Memory B cell (primary cell): ENCODE data around the gene SLC25A1.

Experiments
- ATAC-seq: fragments of 150-1000 bp; cut with Tn5 transposase; 2 replicates; pipeline ENCODE4 v1.10.0; 2021; ENCODE audit warnings: low read depth, mild to moderate bottlenecking, moderate library complexity
- DNase-seq, 2 donors: peaks; one replicate each; pipeline ENCODE4 v3.0.0; 2022; ENCODE audit warnings: low spot score in 2 of 2
- H3K27ac Mint-ChIP-seq: one replicate; pipeline ENCODE4 v1.8.0; 2022; ENCODE audit warnings: mild to moderate bottlenecking, moderate library complexity, mixed read lengths
- H3K27me3 Mint-ChIP-seq: one replicate; pipeline ENCODE4 v1.8.0; 2022; ENCODE audit warnings: mixed read lengths
- H3K36me3 Mint-ChIP-seq: one replicate; pipeline ENCODE4 v1.8.0; 2022; ENCODE audit warnings: mild to moderate bottlenecking, mixed read lengths
- H3K4me1 Mint-ChIP-seq: one replicate; pipeline ENCODE4 v1.8.0; 2022; ENCODE audit warnings: mixed read lengths
- H3K4me3 Mint-ChIP-seq: one replicate; pipeline ENCODE4 v1.8.0; 2022; ENCODE audit warnings: mild to moderate bottlenecking, moderate library complexity, mixed read lengths
- H3K9me3 Mint-ChIP-seq: one replicate; pipeline ENCODE4 v1.8.0; 2022; ENCODE audit warnings: mixed read lengths

The SLC25A1 gene

GRCh38 chr22:19149047-19149883 lies 29.3 kb downstream of the SLC25A1 start:
- peak in 1 of 2 donors; percentile 38 for DNase-seq
- peaks cover 3% of the 10 kb centered on the region for H3K9me3 Mint-ChIP-seq

GRCh38 chr22:19148417-19149046 lies 30.0 kb downstream of the SLC25A1 start:
- H3K27ac Mint-ChIP-seq = no peak overlapping the region
- H3K4me1 Mint-ChIP-seq = peaks cover 13% of the 10 kb centered on the region
- H3K9me3 Mint-ChIP-seq = peaks cover 3% of the 10 kb centered on the region
- no peak overlapping the region for H3K4me3 Mint-ChIP-seq
- peaks cover 18% of the 10 kb centered on the region for H3K27me3 Mint-ChIP-seq
- ATAC-seq = no peak
- DNase-seq = no peak
- H3K36me3 Mint-ChIP-seq = peaks cover 5% of the 10 kb centered on the region

More at GRCh38 chr22:19149047-19149883, 29.3 kb downstream of the SLC25A1 start:
- Mint-ChIP-seq H3K4me3 (peak overlapping the region; percentile 28), H3K4me1 (peaks cover 8% of the 10 kb centered on the region), H3K27ac (no peak overlapping the region), H3K36me3 (peaks cover 5% of the 10 kb centered on the region), H3K27me3 (peaks cover 21% of the 10 kb centered on the region)
- peak; percentile 15 for ATAC-seq

- Mint-ChIP-seq H3K4me1 (peaks cover 15% of the 10 kb centered on the region), H3K27me3 (peaks cover 13% of the 10 kb centered on the region), H3K27ac (no peak overlapping the region), H3K36me3 (peaks cover 5% of the 10 kb centered on the region), H3K9me3 (peaks cover 3% of the 10 kb centered on the region), H3K4me3 (no peak overlapping the region)
- DNase-seq = no peak
- ATAC-seq = no peak
These were observed 31.2 kb downstream of the SLC25A1 start for GRCh38 chr22:19147195-19147780.

- H3K4me1 Mint-ChIP-seq = peaks cover 15% of the 10 kb centered on the region
- DNase-seq (no peak), ATAC-seq (no peak)
- no peaks in the 10 kb centered on the region for H3K9me3 Mint-ChIP-seq
- no peak overlapping the region for H3K4me3 Mint-ChIP-seq
- peaks cover 2% of the 10 kb centered on the region for H3K36me3 Mint-ChIP-seq
- peaks cover 7% of the 10 kb centered on the region for H3K27me3 Mint-ChIP-seq
- H3K27ac Mint-ChIP-seq = no peak overlapping the region
These were observed 32.1 kb downstream of the SLC25A1 start for GRCh38 chr22:19146215-19146968.

DNA sequence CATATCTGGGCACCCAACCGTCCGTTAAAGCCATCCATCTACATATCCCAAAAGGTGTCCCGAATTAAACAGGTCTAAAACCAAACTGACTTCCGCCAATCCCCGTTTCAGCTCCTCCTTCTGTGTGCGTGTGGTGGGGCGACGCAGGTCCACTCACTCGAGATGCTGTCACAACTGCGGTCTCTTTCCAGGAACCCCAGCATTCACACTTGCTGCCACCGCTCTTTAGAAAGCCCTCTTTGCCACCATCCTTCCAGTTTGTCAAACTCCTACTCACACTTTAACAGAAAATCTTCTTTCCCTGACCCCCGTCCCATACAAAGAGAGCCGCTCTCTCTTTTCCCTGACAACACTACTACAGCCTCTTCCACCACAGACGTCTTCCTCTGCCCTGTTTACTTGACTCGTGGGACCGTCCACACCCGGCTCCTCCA lies 34.6 kb downstream of the SLC25A1 start:
- ATAC-seq = peak; percentile 16
- Mint-ChIP-seq H3K4me1 (peaks cover 11% of the 10 kb centered on the region), H3K9me3 (no peaks in the 10 kb centered on the region), H3K36me3 (peaks cover 9% of the 10 kb centered on the region), H3K4me3 (peak overlapping the region; percentile 99), H3K27me3 (no peaks in the 10 kb centered on the region), H3K27ac (peak overlapping the region; percentile 99)
- no peak for DNase-seq

DNA sequence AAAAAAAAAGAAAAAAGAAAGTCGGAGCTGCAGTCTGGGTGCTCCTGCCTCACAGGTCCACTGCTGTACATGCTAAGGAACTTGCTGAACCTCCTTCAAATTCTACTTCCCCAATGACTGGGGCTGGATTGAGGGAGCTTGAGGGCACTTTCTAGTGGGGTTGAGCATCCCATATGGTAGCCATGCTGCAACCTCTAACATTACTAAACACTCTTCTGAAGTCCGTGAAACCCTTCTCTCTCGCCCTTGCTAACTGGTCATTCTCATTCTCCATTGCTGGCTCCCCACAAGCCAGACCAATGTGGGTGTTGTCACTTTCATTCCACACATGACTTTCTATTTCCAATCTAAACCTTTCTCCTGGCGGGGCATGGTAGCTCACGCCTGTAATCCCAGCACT lies 35.3 kb downstream of the SLC25A1 start:
- no peaks in the 10 kb centered on the region for H3K27me3 Mint-ChIP-seq
- peaks cover 9% of the 10 kb centered on the region for H3K36me3 Mint-ChIP-seq
- H3K4me1 Mint-ChIP-seq = peaks cover 11% of the 10 kb centered on the region
- no peak for DNase-seq
- ATAC-seq = no peak
- no peak overlapping the region for H3K27ac Mint-ChIP-seq
- H3K9me3 Mint-ChIP-seq = no peaks in the 10 kb centered on the region
- peak overlapping the region; percentile 37 for H3K4me3 Mint-ChIP-seq

DNA sequence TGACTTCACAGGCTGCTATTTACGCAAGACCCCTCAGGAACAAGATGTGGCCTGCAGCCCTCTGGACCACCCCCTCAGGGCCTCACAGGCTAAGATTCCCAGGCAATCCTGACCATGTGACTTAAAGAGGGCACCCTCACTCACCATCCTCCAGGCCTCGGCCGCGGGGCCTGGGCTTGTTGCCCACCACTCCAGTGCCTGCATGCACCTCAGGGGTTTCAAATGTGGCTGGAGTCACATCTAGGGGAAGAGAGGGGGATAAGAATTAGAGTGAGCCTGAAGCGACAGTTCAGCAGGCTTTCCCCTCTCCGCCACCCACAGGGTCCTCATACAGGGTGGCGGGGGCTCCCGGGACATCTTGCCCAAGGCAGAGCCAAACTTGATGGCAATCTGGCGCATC lies 36.1 kb downstream of the SLC25A1 start:
- ATAC-seq (no peak), DNase-seq (no peak)
- Mint-ChIP-seq H3K4me1 (peaks cover 11% of the 10 kb centered on the region), H3K36me3 (peaks cover 9% of the 10 kb centered on the region), H3K27ac (no peak overlapping the region), H3K9me3 (no peaks in the 10 kb centered on the region), H3K27me3 (no peaks in the 10 kb centered on the region), H3K4me3 (peak overlapping the region; percentile 41)

DNA sequence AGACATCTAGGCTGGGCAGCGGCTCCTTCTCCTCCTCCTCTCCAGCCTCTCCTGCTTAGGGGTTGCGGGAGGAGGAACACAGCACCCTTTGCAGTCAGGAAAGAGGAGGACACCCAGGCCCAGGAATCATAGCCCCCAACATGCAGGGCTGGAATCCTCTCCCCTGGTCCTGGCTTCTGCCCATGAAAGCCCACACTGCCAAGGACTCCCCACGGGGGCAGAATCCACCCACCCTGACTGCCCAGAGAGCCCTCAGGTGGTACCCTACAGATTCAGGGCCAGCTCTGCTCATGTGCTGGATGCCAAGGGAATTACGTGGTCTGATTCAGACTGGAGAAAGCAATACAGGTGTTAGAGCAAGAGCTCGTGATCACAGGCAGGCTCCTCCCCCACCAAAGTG lies 38.6 kb downstream of the SLC25A1 start:
- Mint-ChIP-seq H3K9me3 (no peaks in the 10 kb centered on the region), H3K36me3 (peaks cover 25% of the 10 kb centered on the region), H3K4me1 (peaks cover 11% of the 10 kb centered on the region)

DNA sequence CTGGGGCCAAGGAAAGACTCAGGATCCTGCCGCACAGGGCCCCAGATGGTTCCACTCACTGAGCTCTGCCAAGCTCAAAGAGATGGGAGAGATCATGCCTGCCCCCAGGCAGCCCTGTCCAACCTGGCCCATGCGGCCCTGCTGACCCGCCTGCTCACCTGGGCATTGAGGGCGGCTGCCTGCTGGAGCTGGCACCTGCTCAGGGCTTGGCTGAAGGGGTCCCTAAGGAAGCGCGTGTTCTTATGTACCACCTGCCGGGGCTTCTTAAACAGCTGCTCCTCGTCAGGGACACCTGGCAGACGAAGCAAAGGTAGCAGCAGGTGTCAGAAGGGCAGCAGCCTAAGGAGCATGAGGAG lies 39.6 kb downstream of the SLC25A1 start:
- H3K36me3 Mint-ChIP-seq = peaks cover 27% of the 10 kb centered on the region
- no peaks in the 10 kb centered on the region for H3K9me3 Mint-ChIP-seq
- peaks cover 7% of the 10 kb centered on the region for H3K4me1 Mint-ChIP-seq
- H3K4me3 Mint-ChIP-seq = no peak overlapping the region
- no peak overlapping the region for H3K27ac Mint-ChIP-seq
- no peak for ATAC-seq
- H3K27me3 Mint-ChIP-seq = no peaks in the 10 kb centered on the region
- no peak for DNase-seq

More for the DNA sequence above, 38.6 kb downstream of the SLC25A1 start:
- DNase-seq (no peak), ATAC-seq (no peak)
- H3K27ac Mint-ChIP-seq = no peak overlapping the region
- no peaks in the 10 kb centered on the region for H3K27me3 Mint-ChIP-seq
- H3K4me3 Mint-ChIP-seq = no peak overlapping the region

DNA sequence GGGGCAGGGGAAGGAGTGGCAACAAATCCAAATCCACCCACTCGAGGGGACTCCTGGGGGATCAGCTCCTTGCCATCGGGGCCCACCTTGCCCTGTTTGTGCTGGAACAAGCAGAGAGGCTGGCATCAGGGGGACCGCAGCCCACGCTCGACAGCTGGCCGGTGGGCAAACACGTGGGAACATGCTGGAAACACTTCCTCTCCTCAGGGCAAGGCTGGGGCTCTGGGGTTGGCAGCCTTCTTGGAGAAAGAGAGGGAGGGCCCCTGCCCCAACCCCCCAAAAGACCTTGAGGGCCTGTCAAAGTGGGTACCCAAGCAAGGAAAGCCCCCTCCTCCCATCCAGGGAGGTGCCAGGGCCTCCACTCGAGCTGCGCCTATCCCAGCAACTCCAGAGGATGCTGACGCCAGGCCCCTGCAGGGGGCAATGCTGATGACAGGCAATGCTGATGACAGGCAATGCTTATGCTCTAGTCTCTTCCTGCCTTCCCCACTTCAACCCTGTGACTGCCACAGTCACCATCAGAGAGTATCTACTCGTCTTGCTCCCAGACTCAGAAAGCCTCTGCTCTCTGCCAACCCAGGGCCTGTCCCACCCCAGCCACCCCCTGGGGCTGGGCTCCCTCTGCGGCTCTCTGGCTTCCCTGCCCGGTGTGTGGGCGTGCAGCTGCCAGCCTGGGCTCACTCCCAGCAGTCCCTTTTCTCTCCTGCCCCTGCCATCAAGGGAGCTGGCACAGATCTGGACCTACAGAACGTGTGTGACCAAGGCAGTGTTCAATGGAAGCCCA lies 40.1 kb downstream of the SLC25A1 start:
- Mint-ChIP-seq H3K27ac (no peak overlapping the region), H3K27me3 (no peaks in the 10 kb centered on the region), H3K36me3 (peaks cover 27% of the 10 kb centered on the region), H3K4me3 (no peak overlapping the region), H3K9me3 (no peaks in the 10 kb centered on the region), H3K4me1 (peaks cover 5% of the 10 kb centered on the region)
- DNase-seq (no peak), ATAC-seq (no peak)

DNA sequence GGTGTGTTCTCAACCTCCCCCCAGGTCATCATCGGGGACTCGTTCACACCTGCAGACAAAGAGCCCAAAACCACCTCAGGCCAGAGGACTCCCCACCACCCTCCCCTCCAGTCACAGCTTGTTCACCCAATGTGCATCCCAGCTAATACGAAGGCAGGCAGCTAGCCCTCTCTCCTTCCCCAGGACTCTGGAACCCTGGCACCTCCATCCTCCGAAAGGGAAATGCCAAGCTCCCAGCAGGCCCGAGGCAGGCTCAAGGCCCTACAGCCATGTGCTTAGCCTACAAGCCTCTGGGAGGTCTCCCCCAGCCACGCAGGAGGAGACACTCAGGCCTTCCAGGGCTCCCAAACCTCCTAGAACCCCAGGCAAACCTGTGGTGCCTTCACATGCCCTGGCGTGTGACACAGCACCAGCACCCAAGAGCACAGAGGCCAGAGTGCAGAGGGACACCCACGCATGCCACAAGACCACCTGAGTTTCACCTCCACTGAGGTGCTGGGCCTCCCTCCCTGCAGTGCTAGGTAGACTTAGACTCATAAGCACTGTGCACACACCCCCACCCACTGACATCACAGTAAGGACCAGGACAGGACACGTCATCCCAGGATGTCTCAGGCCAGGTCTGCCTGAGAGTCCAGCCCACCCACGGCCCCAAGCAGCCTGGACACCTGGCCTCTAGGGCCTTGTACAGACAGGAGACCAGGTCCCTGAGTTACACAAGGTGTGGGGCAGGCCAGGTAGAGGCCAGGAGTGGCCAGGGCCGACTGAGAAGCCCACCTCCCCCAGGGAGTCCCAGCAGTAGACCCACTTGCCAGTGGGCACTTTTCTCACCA lies 40.9 kb downstream of the SLC25A1 start:
- no peaks in the 10 kb centered on the region for H3K27me3 Mint-ChIP-seq
- ATAC-seq (no peak), DNase-seq (no peak)
- H3K36me3 Mint-ChIP-seq = peaks cover 30% of the 10 kb centered on the region
- no peak overlapping the region for H3K4me3 Mint-ChIP-seq
- H3K4me1 Mint-ChIP-seq = peaks cover 5% of the 10 kb centered on the region
- no peak overlapping the region for H3K27ac Mint-ChIP-seq
- H3K9me3 Mint-ChIP-seq = no peaks in the 10 kb centered on the region

DNA sequence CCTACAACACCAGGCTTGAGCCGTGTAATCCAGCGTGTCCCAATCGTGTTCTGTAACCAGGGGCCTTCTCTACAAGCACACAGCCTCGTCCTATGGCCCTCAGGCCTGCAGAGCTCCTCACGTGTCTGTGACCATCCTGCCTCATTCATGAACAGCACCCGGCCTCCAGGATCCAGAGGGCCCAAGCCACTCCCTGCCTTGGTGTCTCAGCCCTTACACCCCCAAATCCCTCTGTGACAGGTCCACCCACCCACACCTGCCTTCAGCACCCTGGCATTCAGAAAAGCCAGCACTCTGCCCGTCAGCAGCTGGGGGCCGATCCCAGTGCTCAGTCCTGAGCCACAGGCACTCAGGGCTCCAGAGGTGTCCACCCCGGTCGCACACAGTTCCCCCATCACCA lies 41.6 kb downstream of the SLC25A1 start:
- Mint-ChIP-seq H3K9me3 (no peaks in the 10 kb centered on the region), H3K27ac (no peak overlapping the region), H3K36me3 (peaks cover 30% of the 10 kb centered on the region), H3K4me1 (peaks cover 5% of the 10 kb centered on the region), H3K27me3 (no peaks in the 10 kb centered on the region), H3K4me3 (no peak overlapping the region)
- DNase-seq = no peak
- no peak for ATAC-seq

DNA sequence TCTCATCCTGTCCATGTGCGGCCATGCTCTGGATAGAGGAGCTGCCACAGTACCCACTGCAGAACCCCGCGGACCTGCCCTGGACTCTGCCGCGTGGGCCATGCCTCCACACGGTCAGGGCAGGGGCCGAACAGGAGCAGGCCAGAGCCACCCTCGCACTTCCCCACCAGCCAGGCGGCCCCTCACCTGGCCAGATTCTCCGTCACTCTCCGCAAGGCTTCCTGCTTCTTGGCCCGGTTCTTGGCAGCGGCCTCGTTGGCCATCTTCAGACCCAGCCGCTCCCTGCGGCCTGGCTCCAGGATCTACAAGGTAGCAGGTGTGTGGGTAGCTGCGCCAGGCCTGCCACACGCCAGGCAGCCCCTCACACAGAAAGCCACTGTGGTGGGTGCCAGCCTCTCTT lies 43.7 kb downstream of the SLC25A1 start:
- Mint-ChIP-seq H3K9me3 (no peaks in the 10 kb centered on the region), H3K36me3 (peaks cover 27% of the 10 kb centered on the region), H3K4me3 (no peak overlapping the region), H3K4me1 (peaks cover 3% of the 10 kb centered on the region), H3K27me3 (no peaks in the 10 kb centered on the region), H3K27ac (no peak overlapping the region)
- ATAC-seq (no peak), DNase-seq (no peak)
